GM12875 (cell line): ENCODE data around the gene TMEM225.

Experiments
- H3K4me3 ChIP-seq: one replicate; pipeline ENCODE4 v1.5.1; 2011; ENCODE audit warnings: low read depth, low read length, control low read depth
- CTCF ChIP-seq: IDR thresholded peaks from 2 replicates; pipeline ENCODE4 v1.5.1; 2011; ENCODE audit warnings: low read depth, mild to moderate bottlenecking, control low read depth, inconsistent platforms, low read length, moderate library complexity, borderline replicate concordance; ENCODE audit not compliant: insufficient read depth

Gene TMEM225

GRCh38 chr11:123852321-123852720 is 33.1 kb downstream of the TMEM225 start:
- H3K4me3 ChIP-seq: no peak overlapping the region
- TF ChIP-seq CTCF: no peak

GRCh38 chr11:123851110-123851509 is 34.4 kb downstream of the TMEM225 start:
- TF ChIP-seq CTCF: no peak
- H3K4me3 ChIP-seq: no peak overlapping the region

GRCh38 chr11:123841174-123841573 is 44.3 kb downstream of the TMEM225 start:
- H3K4me3 ChIP-seq: no peak overlapping the region
- TF ChIP-seq CTCF: no peak

- TF ChIP-seq CTCF: no peak
- no peak overlapping the region for H3K4me3 ChIP-seq
Measured at GRCh38 chr11:123839131-123839530, 46.3 kb downstream of the TMEM225 start.

- no peak for TF ChIP-seq CTCF
Measured at GRCh38 chr11:123838659-123839058, 46.8 kb downstream of the TMEM225 start.

GRCh38 chr11:123838199-123838598 is 47.3 kb downstream of the TMEM225 start:
- no peak for TF ChIP-seq CTCF
- H3K4me3 ChIP-seq: no peak overlapping the region

More at GRCh38 chr11:123838659-123839058, 46.8 kb downstream of the TMEM225 start:
- H3K4me3 ChIP-seq: no peak overlapping the region

- no peak for TF ChIP-seq CTCF
- no peak overlapping the region for H3K4me3 ChIP-seq
Measured at GRCh38 chr11:123833095-123833494, 52.4 kb downstream of the TMEM225 start.
